Pons (tissue), 1 donor: ENCODE measurements around the gene CHRNA7.
"Not testable (repeated sequence)": the region's sequence is repeated elsewhere in the genome, so short reads cannot be mapped to it uniquely, and the experiment has no call there.

Experiments
- DNase-seq: peaks from one replicate; pipeline ENCODE4 v3.0.0-alpha.2; 2016; ENCODE audit warnings: low spot score

Gene CHRNA7

GRCh38 chr15:32193780-32194179, 163.5 kb downstream of the CHRNA7 start:
- not testable (repeated sequence) for DNase-seq

DNA sequence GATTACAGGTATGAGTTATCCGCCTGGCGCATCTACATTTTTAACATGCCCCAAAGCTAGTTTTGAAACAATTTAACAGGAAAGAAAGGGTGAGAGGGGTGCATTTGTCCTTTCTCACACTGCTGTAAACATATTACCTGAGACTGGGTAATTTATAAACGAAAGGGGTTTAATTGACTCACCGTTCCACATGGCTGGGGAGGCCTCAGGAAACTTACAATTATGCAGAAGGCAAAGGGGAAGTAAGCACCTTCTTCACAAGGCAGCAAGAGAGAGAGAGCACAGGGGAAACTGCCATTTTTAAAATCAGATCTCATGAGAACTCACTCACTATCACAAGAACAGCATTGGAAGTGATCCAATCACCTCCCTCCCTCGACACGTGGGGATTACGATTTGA, 165.9 kb downstream of the CHRNA7 start:
- DNase-seq: not testable (repeated sequence)

- DNase-seq: not testable (repeated sequence)
These were observed 168.6 kb downstream of the CHRNA7 start for GRCh38 chr15:32198938-32199337.

DNA sequence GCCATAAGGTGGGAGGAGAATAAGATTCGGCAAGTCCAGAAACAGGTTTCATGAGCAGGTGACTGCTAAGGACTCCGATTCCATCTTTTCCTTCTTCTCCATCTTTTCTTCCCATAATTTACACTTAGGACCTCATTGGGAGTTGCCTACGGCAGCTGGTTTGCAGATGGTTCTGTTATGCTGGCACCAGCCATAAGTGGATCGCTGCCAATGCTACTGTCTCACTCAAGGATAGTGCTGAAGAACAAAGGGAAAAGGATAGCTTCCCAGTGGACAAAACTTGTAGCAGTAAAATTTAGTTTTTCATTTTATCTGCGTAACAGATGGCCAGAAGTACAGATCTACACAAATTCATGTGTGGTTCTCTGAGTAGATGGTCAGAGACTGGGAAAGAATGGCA, 178.8 kb downstream of the CHRNA7 start:
- not testable (repeated sequence) for DNase-seq

DNA sequence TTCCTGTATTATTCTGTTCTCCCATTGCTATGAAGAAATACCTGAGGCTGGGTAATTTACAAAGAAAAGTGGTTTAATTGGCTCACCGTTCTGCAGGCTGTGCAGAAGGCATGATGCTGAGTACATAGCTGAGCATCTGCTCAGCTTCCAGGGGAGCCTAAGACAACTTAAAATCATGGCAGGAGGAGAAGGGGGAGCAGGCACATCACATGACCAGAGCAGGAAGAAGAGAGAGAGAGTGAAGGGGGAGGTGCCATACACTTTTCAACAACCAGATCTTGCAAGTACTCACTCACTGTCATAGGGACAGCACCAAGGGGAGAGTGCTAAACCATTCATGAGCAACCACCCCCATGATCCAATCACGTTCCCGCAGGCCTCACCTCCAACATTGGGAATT, 188.4 kb downstream of the CHRNA7 start:
- no peak for DNase-seq
